GM12865 (cell line): Measurements from ENCODE around the gene SMU1.
A peak's percentile ranks its signal among the peaks of the same experiment; 100 is the strongest.
"Not testable (repeated sequence)": the region's sequence is repeated elsewhere in the genome, so short reads cannot be mapped to it uniquely, and the experiment has no call there.

ENCODE experiments used
- DNase-seq: peaks from one replicate; pipeline ENCODE4 v3.0.0; 2010; ENCODE audit warnings: low read depth
- H3K4me3 ChIP-seq: 2 replicates; pipeline ENCODE4 v1.5.1; 2011; ENCODE audit warnings: mild to moderate bottlenecking, low read depth, low read length, control low read depth
- TF ChIP-seq, protein P1 (sequence below): IDR thresholded peaks from 2 replicates; pipeline ENCODE4 v1.5.1; 2011; ENCODE audit warnings: low read length, control low read depth, low read depth, inconsistent platforms; ENCODE audit not compliant: insufficient read depth; ENCODE audit errors: missing control alignments

The SMU1 gene

DNA sequence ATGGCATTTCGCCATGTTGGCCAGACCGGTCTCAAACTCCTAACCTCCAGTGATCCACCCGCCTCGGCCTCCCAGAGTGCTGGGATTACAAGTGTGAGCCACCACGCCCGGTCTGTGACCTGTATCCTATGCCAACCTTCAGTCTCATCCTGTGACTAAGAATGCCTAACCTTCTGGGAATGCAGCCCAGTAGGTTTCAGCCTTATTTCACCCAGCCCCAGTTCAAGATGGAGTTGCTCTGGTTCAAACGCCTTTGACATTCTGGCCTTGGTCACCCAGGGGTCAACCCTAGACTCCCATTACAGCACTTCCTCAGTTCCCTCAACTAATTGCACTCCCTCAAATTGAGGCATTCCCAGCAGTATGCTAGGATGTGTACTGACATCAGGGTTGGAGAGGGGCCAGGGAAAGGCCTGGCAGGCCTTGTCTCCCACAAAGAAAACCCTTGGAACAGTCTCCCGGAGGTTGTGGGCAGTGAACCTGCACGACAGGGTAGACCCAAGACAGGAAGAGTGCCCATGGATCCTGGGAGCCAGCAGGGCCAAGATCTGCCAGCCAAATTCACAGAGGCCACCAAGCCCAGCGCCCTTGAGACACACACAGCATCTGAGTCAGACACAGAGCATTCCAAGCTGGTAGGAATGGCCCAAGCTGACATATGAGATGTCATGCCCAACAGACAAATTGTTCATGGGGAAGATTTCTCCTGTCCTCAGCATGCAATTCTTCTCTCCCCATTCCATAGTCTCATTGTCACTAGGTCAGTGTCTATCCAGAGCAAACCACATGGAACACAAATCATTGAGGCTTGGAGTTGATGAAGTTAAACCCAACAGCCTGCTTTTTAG lies 24.9 kb upstream of the SMU1 start:
- no peak for DNase-seq
- TF ChIP-seq, protein P1, sequence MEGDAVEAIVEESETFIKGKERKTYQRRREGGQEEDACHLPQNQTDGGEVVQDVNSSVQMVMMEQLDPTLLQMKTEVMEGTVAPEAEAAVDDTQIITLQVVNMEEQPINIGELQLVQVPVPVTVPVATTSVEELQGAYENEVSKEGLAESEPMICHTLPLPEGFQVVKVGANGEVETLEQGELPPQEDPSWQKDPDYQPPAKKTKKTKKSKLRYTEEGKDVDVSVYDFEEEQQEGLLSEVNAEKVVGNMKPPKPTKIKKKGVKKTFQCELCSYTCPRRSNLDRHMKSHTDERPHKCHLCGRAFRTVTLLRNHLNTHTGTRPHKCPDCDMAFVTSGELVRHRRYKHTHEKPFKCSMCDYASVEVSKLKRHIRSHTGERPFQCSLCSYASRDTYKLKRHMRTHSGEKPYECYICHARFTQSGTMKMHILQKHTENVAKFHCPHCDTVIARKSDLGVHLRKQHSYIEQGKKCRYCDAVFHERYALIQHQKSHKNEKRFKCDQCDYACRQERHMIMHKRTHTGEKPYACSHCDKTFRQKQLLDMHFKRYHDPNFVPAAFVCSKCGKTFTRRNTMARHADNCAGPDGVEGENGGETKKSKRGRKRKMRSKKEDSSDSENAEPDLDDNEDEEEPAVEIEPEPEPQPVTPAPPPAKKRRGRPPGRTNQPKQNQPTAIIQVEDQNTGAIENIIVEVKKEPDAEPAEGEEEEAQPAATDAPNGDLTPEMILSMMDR: no peak
- H3K4me3 ChIP-seq: no peak overlapping the region

DNA sequence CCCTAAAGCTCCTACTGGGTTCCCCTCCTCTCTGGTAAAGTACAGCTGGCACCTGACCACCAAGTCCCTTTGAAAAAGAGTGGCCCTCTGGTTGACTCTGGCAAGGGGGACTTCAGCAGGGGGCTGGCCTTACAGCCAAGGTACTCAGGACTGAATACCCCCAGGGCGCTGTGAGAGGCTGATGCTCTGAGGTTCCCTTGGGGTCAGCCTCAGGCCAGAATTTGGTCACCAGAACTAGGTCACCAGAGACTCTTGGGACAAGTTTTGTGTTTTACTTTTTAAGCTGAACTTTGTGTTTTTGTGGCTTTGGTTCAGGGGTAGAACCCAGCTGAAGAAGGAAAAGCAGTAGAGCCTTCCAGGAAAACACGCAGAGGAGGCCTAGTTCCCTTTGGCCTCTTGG lies 23.3 kb upstream of the SMU1 start:
- no peak for DNase-seq
- no peak overlapping the region for H3K4me3 ChIP-seq
- TF ChIP-seq, protein P1: no peak

GRCh38 chr9:33097192-33097591 lies 20.7 kb upstream of the SMU1 start:
- TF ChIP-seq, protein P1: no peak
- DNase-seq: no peak
- no peak overlapping the region for H3K4me3 ChIP-seq

- TF ChIP-seq, protein P1: no peak
- DNase-seq: no peak
- H3K4me3 ChIP-seq: no peak overlapping the region
These were observed 16.2 kb upstream of the SMU1 start for GRCh38 chr9:33092634-33093033.

DNA sequence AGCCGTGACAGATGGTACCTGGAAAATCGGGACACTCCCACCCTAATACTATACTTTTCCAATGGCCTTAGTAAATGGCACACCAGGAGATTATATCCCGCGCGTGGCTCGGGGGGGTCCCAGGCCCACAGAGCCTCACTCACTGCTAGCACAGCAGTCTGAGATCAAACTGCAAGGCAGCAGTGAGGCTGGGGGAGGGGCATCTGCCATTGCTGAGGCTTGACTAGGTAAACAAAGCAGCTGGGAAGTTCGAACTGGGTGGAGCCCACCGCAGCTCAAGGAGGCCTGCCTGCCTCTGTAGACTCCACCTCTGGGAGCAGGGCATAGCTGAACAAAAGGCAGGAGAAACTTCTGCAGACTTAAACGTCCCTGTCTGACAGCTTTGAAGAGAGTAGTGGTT lies 9.2 kb upstream of the SMU1 start:
- not testable (repeated sequence) for H3K4me3 ChIP-seq, DNase-seq

DNA sequence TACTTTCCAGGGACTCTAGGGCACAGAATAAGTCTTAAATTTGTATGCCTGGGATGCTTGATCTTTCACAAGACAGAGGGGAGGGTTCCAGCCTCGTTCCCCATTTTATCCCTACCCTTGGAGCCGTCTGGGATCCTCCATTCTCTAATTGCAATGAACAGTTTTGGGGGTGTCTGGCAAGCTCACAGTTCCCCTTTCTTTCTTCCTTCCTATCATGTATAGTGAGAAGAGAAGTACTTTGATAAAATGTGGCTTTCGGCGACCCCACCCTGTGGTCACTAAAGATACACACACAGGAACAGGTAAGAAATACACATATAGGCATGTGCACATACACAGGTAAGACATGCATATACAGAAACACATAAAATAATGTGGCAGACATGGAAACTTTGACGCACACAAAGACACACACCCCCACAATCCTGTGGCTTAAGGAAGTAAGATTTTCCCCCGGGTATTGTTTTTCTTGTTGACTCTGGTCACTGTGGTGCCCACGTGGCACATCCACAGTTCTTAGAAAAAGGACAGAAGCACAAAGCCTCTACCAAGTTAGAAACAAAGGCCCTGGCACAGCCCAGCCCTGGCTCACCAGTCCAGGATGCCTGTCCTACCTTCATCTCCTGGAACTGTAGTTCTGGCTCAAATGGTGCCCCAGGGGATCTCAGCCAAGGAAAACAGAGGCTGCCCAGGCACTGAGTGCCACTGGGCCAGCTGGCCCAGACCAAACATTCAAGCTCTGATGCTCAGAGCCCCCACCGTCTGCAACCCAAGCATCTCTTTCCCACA lies 6.3 kb upstream of the SMU1 start:
- TF ChIP-seq, protein P1: no peak
- peak; percentile 36 for DNase-seq

DNA sequence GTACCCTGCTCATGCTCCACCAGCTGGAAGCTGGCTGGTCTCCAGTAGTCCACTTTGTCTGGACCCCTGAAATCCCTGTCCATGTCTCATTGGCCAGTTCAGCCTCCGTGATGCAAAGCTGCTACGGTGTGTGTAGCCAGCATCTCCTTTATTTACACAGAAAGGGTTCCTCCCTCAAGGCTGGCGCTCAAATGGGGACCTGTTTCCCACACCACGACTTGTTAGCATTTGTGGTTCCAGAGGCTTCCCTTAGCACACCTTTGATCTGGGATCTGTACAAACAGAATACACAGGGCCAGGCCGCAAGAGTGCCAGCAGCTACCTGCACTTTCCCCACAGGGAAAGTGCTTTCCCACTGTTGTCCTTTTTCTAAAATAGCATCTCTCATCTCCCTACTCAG lies 5.7 kb upstream of the SMU1 start:
- DNase-seq: no peak
- TF ChIP-seq, protein P1: no peak
- no peak overlapping the region for H3K4me3 ChIP-seq

More for the DNA sequence above, 6.3 kb upstream of the SMU1 start:
- H3K4me3 ChIP-seq: no peak overlapping the region
